GM19240 (cell line): ENCODE results near the gene CYTH3.

Experiments used
- DNase-seq: peaks from one replicate; pipeline ENCODE4 v3.0.0; 2011; ENCODE audit warnings: low spot score; ENCODE audit not compliant: insufficient read length

Gene CYTH3

GRCh38 chr7:6258440-6259182 lies 13.8 kb downstream of the CYTH3 start:
- DNase-seq = no peak

- no peak for DNase-seq
Measured at GRCh38 chr7:6257675-6258074, 14.7 kb downstream of the CYTH3 start.

- no peak for DNase-seq
Measured at GRCh38 chr7:6256677-6257535, 15.5 kb downstream of the CYTH3 start.

GRCh38 chr7:6256109-6256483 lies 16.3 kb downstream of the CYTH3 start:
- no peak for DNase-seq

GRCh38 chr7:6254866-6255265 lies 17.6 kb downstream of the CYTH3 start:
- no peak for DNase-seq

- DNase-seq = no peak
Measured at GRCh38 chr7:6252748-6253147, 19.7 kb downstream of the CYTH3 start.

GRCh38 chr7:6252341-6252746 lies 20.1 kb downstream of the CYTH3 start:
- DNase-seq = no peak

GRCh38 chr7:6251653-6252052 lies 20.8 kb downstream of the CYTH3 start:
- DNase-seq = no peak

GRCh38 chr7:6250364-6250833 lies 22.0 kb downstream of the CYTH3 start:
- DNase-seq = no peak

- DNase-seq = no peak
Measured at GRCh38 chr7:6249043-6249442, 23.4 kb downstream of the CYTH3 start.

GRCh38 chr7:6248581-6248980 lies 23.8 kb downstream of the CYTH3 start:
- DNase-seq = no peak

GRCh38 chr7:6246251-6246917 lies 26.0 kb downstream of the CYTH3 start:
- DNase-seq = no peak

- no peak for DNase-seq
Measured at GRCh38 chr7:6244021-6244420, 28.4 kb downstream of the CYTH3 start.

- DNase-seq = no peak
Measured at GRCh38 chr7:6243168-6243567, 29.3 kb downstream of the CYTH3 start.

GRCh38 chr7:6242561-6242960 lies 29.9 kb downstream of the CYTH3 start:
- no peak for DNase-seq

- DNase-seq = no peak
Measured at GRCh38 chr7:6241607-6241973, 30.8 kb downstream of the CYTH3 start.

- DNase-seq = no peak
Measured at GRCh38 chr7:6238309-6238925, 34.0 kb downstream of the CYTH3 start.

GRCh38 chr7:6237730-6238129 lies 34.7 kb downstream of the CYTH3 start:
- no peak for DNase-seq

- DNase-seq = no peak
Measured at GRCh38 chr7:6237011-6237410, 35.4 kb downstream of the CYTH3 start.

GRCh38 chr7:6235029-6235871 lies 37.2 kb downstream of the CYTH3 start:
- no peak for DNase-seq

GRCh38 chr7:6234384-6234783 lies 38.0 kb downstream of the CYTH3 start:
- no peak for DNase-seq
